HEK293 (cell line): ENCODE results near the gene ARHGAP4.

Experiments used
- CTCF ChIA-PET: fragments of 350-600 bp; formaldehyde crosslinking; extraction: SDS; loops from one replicate; lab custom pipeline; 2021; ENCODE audit warnings: antibody characterized with exemption; lab: Yijun Ruan, JAX
- POLR2A ChIA-PET: fragments of 300-600 bp; formaldehyde crosslinking; extraction: SDS; loops from one replicate; lab custom pipeline; 2020; ENCODE audit warnings: antibody characterized with exemption, inconsistent platforms; lab: Yijun Ruan, JAX
- H3K27ac ChIP-seq: fragments of 200-500 bp; sonication (Bioruptor generic); 2 replicates; pipeline ENCODE4 v1.5.1; 2014; ENCODE audit warnings: low read depth, low read length, control low read depth, inconsistent platforms; ENCODE audit errors: extremely low read depth
- H3K36me3 ChIP-seq, 2 experiments: fragments of 200-500 bp in 1 of 2; sonication (Bioruptor generic) in 1 of 2; 1 replicate in 1 of 2; 2 replicates in 1 of 2; pipeline ENCODE4 v1.5.1; 2014 to 2017; ENCODE audit warnings: inconsistent platforms in 2 of 2, low read length in 2 of 2; ENCODE audit not compliant: control insufficient read depth in 2 of 2, insufficient read depth in 1 of 2
- H3K4me1 ChIP-seq: fragments of 200-500 bp; sonication (Bioruptor generic); 2 replicates; pipeline ENCODE4 v1.5.1; 2014; ENCODE audit warnings: mild to moderate bottlenecking, low read length, inconsistent platforms; ENCODE audit not compliant: control insufficient read depth, insufficient read depth
- H3K4me3 ChIP-seq: 2 replicates; pipeline ENCODE4 v1.5.1; 2011; ENCODE audit warnings: low read depth, mild to moderate bottlenecking, control low read depth, low read length, moderate library complexity
- H3K9me3 ChIP-seq: fragments of 200-500 bp; sonication (Bioruptor generic); 2 replicates; pipeline ENCODE4 v1.5.1; 2014; ENCODE audit warnings: low read depth, low read length, inconsistent platforms; ENCODE audit not compliant: control insufficient read depth, insufficient read depth
- FEZF1 ChIP-seq: fragments of 450-650 bp; formaldehyde crosslinking; IDR thresholded peaks from 2 replicates; pipeline ENCODE4 v1.5.1; 2016; ENCODE audit warnings: missing biosample characterization, missing genetic modification characterization
- HOXA7 ChIP-seq: sonication (generic); formaldehyde crosslinking; IDR thresholded peaks from 2 replicates; pipeline ENCODE4 v1.8.1; 2022; ENCODE audit warnings: missing genetic modification reagents, borderline replicate concordance
- MYNN ChIP-seq: fragments of 450-650 bp; formaldehyde crosslinking; IDR thresholded peaks from 2 replicates; pipeline ENCODE4 v1.5.1; 2016; ENCODE audit warnings: missing biosample characterization, missing genetic modification characterization, borderline replicate concordance
- SETDB1 ChIP-seq: IDR thresholded peaks from one replicate; pipeline ENCODE4 v1.6.1; 2017; ENCODE audit warnings: mild to moderate bottlenecking, low read length, moderate library complexity, mixed read lengths; ENCODE audit not compliant: insufficient read length
- SP3 ChIP-seq: fragments of 450-650 bp; formaldehyde crosslinking; IDR thresholded peaks from 2 replicates; pipeline ENCODE4 v1.5.1; 2016; ENCODE audit warnings: missing biosample characterization, missing genetic modification characterization
- TRIM28 ChIP-seq: IDR thresholded peaks from 2 replicates; pipeline ENCODE4 v1.6.1; 2011; ENCODE audit warnings: low read length, control low read depth, borderline replicate concordance
- ZFP37 ChIP-seq: fragments of 450-650 bp; formaldehyde crosslinking; IDR thresholded peaks from 2 replicates; pipeline ENCODE4 v1.5.1; 2016; ENCODE audit warnings: missing biosample characterization, missing genetic modification characterization
- ZFP69B ChIP-seq: fragments of 450-650 bp; formaldehyde crosslinking; IDR thresholded peaks from 2 replicates; pipeline ENCODE4 v1.5.1; 2016; ENCODE audit warnings: missing biosample characterization, missing genetic modification characterization
- ZIC2 ChIP-seq: fragments of 450-650 bp; formaldehyde crosslinking; IDR thresholded peaks from 2 replicates; pipeline ENCODE4 v1.5.1; 2016; ENCODE audit warnings: missing biosample characterization, missing genetic modification characterization
- ZNF138 ChIP-seq: fragments of 450-650 bp; formaldehyde crosslinking; IDR thresholded peaks from 2 replicates; pipeline ENCODE4 v1.5.1; 2016; ENCODE audit warnings: missing biosample characterization, missing genetic modification characterization, borderline replicate concordance
- ZNF140 ChIP-seq: fragments of 450-650 bp; formaldehyde crosslinking; IDR thresholded peaks from 2 replicates; pipeline ENCODE4 v1.5.1; 2016; ENCODE audit warnings: missing biosample characterization, missing genetic modification characterization
- ZNF211 ChIP-seq: fragments of 450-650 bp; formaldehyde crosslinking; IDR thresholded peaks from 2 replicates; pipeline ENCODE4 v1.5.1; 2016; ENCODE audit warnings: low read depth, missing biosample characterization, missing genetic modification characterization
- ZNF23 ChIP-seq: fragments of 450-650 bp; formaldehyde crosslinking; IDR thresholded peaks from 2 replicates; pipeline ENCODE4 v1.5.1; 2016; ENCODE audit warnings: missing biosample characterization, missing genetic modification characterization, borderline replicate concordance
- ZNF248 ChIP-seq: fragments of 450-650 bp; formaldehyde crosslinking; IDR thresholded peaks from 2 replicates; pipeline ENCODE4 v1.5.1; 2017; ENCODE audit warnings: missing biosample characterization, missing genetic modification characterization
- ZNF324 ChIP-seq: fragments of 450-650 bp; formaldehyde crosslinking; IDR thresholded peaks from 2 replicates; pipeline ENCODE4 v1.5.1; 2016; ENCODE audit warnings: missing biosample characterization, missing genetic modification characterization
- ZNF341 ChIP-seq: fragments of 450-650 bp; formaldehyde crosslinking; IDR thresholded peaks from 2 replicates; pipeline ENCODE4; 2016; ENCODE audit warnings: low read depth, missing biosample characterization, missing genetic modification characterization
- ZNF37A ChIP-seq: fragments of 450-650 bp; IDR thresholded peaks from 2 replicates; pipeline ENCODE4 v1.5.1; 2018; ENCODE audit warnings: missing biosample characterization, missing genetic modification characterization
- ZNF398 ChIP-seq: fragments of 450-650 bp; formaldehyde crosslinking; IDR thresholded peaks from 2 replicates; pipeline ENCODE4 v1.5.1; 2017; ENCODE audit warnings: missing biosample characterization, missing genetic modification characterization
- ZNF449 ChIP-seq: fragments of 450-650 bp; formaldehyde crosslinking; IDR thresholded peaks from 2 replicates; pipeline ENCODE4 v1.5.1; 2017; ENCODE audit warnings: missing biosample characterization, mild to moderate bottlenecking, missing genetic modification characterization, moderate library complexity
- ZNF488 ChIP-seq: fragments of 450-650 bp; formaldehyde crosslinking; IDR thresholded peaks from 2 replicates; pipeline ENCODE4 v1.5.1; 2016; ENCODE audit warnings: missing biosample characterization, missing genetic modification characterization
- ZNF521 ChIP-seq: fragments of 450-650 bp; formaldehyde crosslinking; IDR thresholded peaks from 2 replicates; pipeline ENCODE4 v1.5.1; 2017; ENCODE audit warnings: missing biosample characterization, mild to moderate bottlenecking, missing genetic modification characterization
- ZNF555 ChIP-seq: fragments of 450-650 bp; formaldehyde crosslinking; conservative IDR thresholded peaks from 2 replicates; pipeline ENCODE4 v1.5.1; 2017; ENCODE audit warnings: missing biosample characterization, mild to moderate bottlenecking, missing genetic modification characterization, inconsistent platforms
- ZNF610 ChIP-seq: fragments of 450-650 bp; formaldehyde crosslinking; IDR thresholded peaks from 2 replicates; pipeline ENCODE4 v1.5.1; 2016; ENCODE audit warnings: missing biosample characterization, missing genetic modification characterization, borderline replicate concordance
- ZNF626 ChIP-seq: fragments of 450-650 bp; sonication (Bioruptor Pico); formaldehyde crosslinking; IDR thresholded peaks from 2 replicates; pipeline ENCODE4 v1.5.1; 2018; ENCODE audit warnings: missing biosample characterization, missing genetic modification characterization, inconsistent platforms
- ZNF645 ChIP-seq: fragments of 450-650 bp; formaldehyde crosslinking; IDR thresholded peaks from 2 replicates; pipeline ENCODE4; 2016; ENCODE audit warnings: missing biosample characterization, missing genetic modification characterization
- ZNF692 ChIP-seq: fragments of 450-650 bp; formaldehyde crosslinking; IDR thresholded peaks from 2 replicates; pipeline ENCODE4 v1.5.1; 2016; ENCODE audit warnings: missing biosample characterization, missing genetic modification characterization
- ZNF747 ChIP-seq: fragments of 450-650 bp; formaldehyde crosslinking; IDR thresholded peaks from 2 replicates; pipeline ENCODE4 v1.5.1; 2016; ENCODE audit warnings: missing biosample characterization, missing genetic modification characterization
- ZNF76 ChIP-seq: fragments of 450-650 bp; formaldehyde crosslinking; IDR thresholded peaks from 2 replicates; pipeline ENCODE4; 2016; ENCODE audit warnings: low read depth, missing biosample characterization, missing genetic modification characterization, borderline replicate concordance
- ZNF768 ChIP-seq: fragments of 450-650 bp; formaldehyde crosslinking; IDR thresholded peaks from 2 replicates; pipeline ENCODE4 v1.5.1; 2018; ENCODE audit warnings: missing biosample characterization, mild to moderate bottlenecking, missing genetic modification characterization
- ZNF785 ChIP-seq: fragments of 450-650 bp; formaldehyde crosslinking; IDR thresholded peaks from 2 replicates; pipeline ENCODE4 v1.5.1; 2016; ENCODE audit warnings: missing biosample characterization, missing genetic modification characterization
- ZSCAN30 ChIP-seq: fragments of 450-650 bp; IDR thresholded peaks from 2 replicates; pipeline ENCODE4 v1.5.1; 2018; ENCODE audit warnings: missing biosample characterization, mild to moderate bottlenecking, missing genetic modification characterization, moderate library complexity

The ARHGAP4 gene

GRCh38 chrX:153971450-153972367 is 45.6 kb upstream of the ARHGAP4 start, which contains the start of gene HCFC1:
Gene HCFC1 (minus strand): TSS chrX:153971818. CDS start chrX:153970840, 978 bp downstream.
- Histone ChIP-seq H3K27ac (peak within 1 kb of the TSS; percentile 99), H3K4me1 (peaks cover 10% of the 10 kb centered on the region), H3K9me3 (no peaks in the 10 kb centered on the region), H3K4me3 (peak within 1 kb of the TSS; percentile 95), H3K36me3 (peaks cover 0 to 18% of the 10 kb centered on the region in 2 experiments; a peak in 1 of 3 replicates)
- ChIA-PET POLR2A (interaction anchor here (0.6 to 4.6 kb wide), 23 partner anchors 9 to 519 kb away, joined by 3 to 67 read pairs (median 5); partner anchors contain the start of genes MECP2 and NAA10), CTCF (interaction anchor here (0.5 to 7.0 kb wide), 6 partner anchors 21 to 48 kb away, joined by 3 to 65 read pairs (median 8); no protein-coding TSS in a partner anchor)
- TF ChIP-seq ZNF398 (tag by site-specific recombination) (peak; percentile 81), ZNF138 (tag by site-specific recombination) (no peak), ZNF449 (tag by site-specific recombination) (peak; percentile 42; the same call in 1 of the 2 replicates), ZNF555 (no peak), ZNF324 (tag by site-specific recombination) (peak; percentile 79), ZNF692 (peak; percentile 96), ZNF76 (tag by site-specific recombination) (peak; percentile 79; the same call in 1 of the 2 replicates), ZNF37A (tag by site-specific recombination) (no peak), ZNF248 (tag by site-specific recombination) (no peak), ZFP37 (tag by site-specific recombination) (peak; percentile 33; the same call in 1 of the 2 replicates), SETDB1 (no peak), ZSCAN30 (tag by site-specific recombination) (peak; percentile 93), ZNF488 (no peak), ZNF521 (tag by site-specific recombination) (no peak), ZNF211 (tag by site-specific recombination) (no peak), ZNF610 (tag by site-specific recombination) (no peak; the same call in none of the 2 replicates), ZNF341 (peak; percentile 82), ZNF645 (peak; percentile 15; the same call in 1 of the 2 replicates), ZNF768 (tag by site-specific recombination) (no peak), MYNN (tag by site-specific recombination) (peak; percentile 70; the same call in 1 of the 2 replicates), ZNF626 (no peak), ZIC2 (peak; percentile 88), FEZF1 (tag by site-specific recombination) (no peak), ZFP69B (peak; percentile 87; the same call in 1 of the 2 replicates), ZNF747 (no peak), HOXA7 (CRISPR knock-in tag) (no peak), ZNF140 (tag by site-specific recombination) (no peak), SP3 (peak; percentile 87), TRIM28 (no peak; the same call in 1 of the 2 replicates), ZNF785 (tag by site-specific recombination) (peak; percentile 30; the same call in 1 of the 2 replicates), ZNF23 (tag by site-specific recombination) (no peak)
